Measurements from ENCODE around the gene IAH1.

Gene IAH1

GRCh38 chr2:9474361-9475057, at the start of gene IAH1:
Gene IAH1, plus strand, starts transcription at chr2:9474551. Its CDS starts 16 bp downstream, at chr2:9474567.
- peak; percentile 64 to 65 for DNase-seq (ENCODE audit: low read depth in 1 of 2, low spot score in 1 of 2)

- no peak for DNase-seq (ENCODE audit: low read depth in 1 of 2, low spot score in 1 of 2)
These were observed 45.3 kb upstream of the IAH1 start for GRCh38 chr2:9428965-9429577.

GRCh38 chr2:9430316-9431293, 43.7 kb upstream of the IAH1 start:
- DNase-seq (ENCODE audit: low read depth in 1 of 2, low spot score in 1 of 2): no peak

GRCh38 chr2:9434489-9434888, 39.9 kb upstream of the IAH1 start:
- no peak for DNase-seq (ENCODE audit: low read depth in 1 of 2, low spot score in 1 of 2)

- DNase-seq (ENCODE audit: low read depth in 1 of 2, low spot score in 1 of 2): no peak
These were observed 34.8 kb upstream of the IAH1 start for GRCh38 chr2:9439536-9439935.

GRCh38 chr2:9440058-9440727, 34.2 kb upstream of the IAH1 start:
- no peak for DNase-seq (ENCODE audit: low read depth in 1 of 2, low spot score in 1 of 2)

- no peak for DNase-seq (ENCODE audit: low read depth in 1 of 2, low spot score in 1 of 2)
These were observed 32.8 kb upstream of the IAH1 start for GRCh38 chr2:9441556-9441955.

- no peak for DNase-seq (ENCODE audit: low read depth in 1 of 2, low spot score in 1 of 2)
These were observed 30.8 kb upstream of the IAH1 start for GRCh38 chr2:9443526-9443925.

GRCh38 chr2:9445089-9445488, 29.3 kb upstream of the IAH1 start:
- DNase-seq (ENCODE audit: low read depth in 1 of 2, low spot score in 1 of 2): no peak

- no peak for DNase-seq (ENCODE audit: low read depth in 1 of 2, low spot score in 1 of 2)
These were observed 23.1 kb upstream of the IAH1 start for GRCh38 chr2:9451231-9451630.

- DNase-seq (ENCODE audit: low read depth in 1 of 2, low spot score in 1 of 2): no peak
These were observed 13.8 kb upstream of the IAH1 start for GRCh38 chr2:9460441-9461017.

- no peak for DNase-seq (ENCODE audit: low read depth in 1 of 2, low spot score in 1 of 2)
These were observed 13.3 kb upstream of the IAH1 start for GRCh38 chr2:9461079-9461478.

- no peak for DNase-seq (ENCODE audit: low read depth in 1 of 2, low spot score in 1 of 2)
These were observed 12.0 kb upstream of the IAH1 start for GRCh38 chr2:9462313-9462712.

- DNase-seq (ENCODE audit: low read depth in 1 of 2, low spot score in 1 of 2): no peak
These were observed 11.3 kb upstream of the IAH1 start for GRCh38 chr2:9462886-9463697.

- DNase-seq (ENCODE audit: low read depth in 1 of 2, low spot score in 1 of 2): no peak
These were observed 10.7 kb upstream of the IAH1 start for GRCh38 chr2:9463698-9464034.

GRCh38 chr2:9465170-9465569, 9.2 kb upstream of the IAH1 start:
- no peak for DNase-seq (ENCODE audit: low read depth in 1 of 2, low spot score in 1 of 2)

GRCh38 chr2:9466147-9466683, 8.1 kb upstream of the IAH1 start:
- DNase-seq (ENCODE audit: low read depth in 1 of 2, low spot score in 1 of 2): no peak

GRCh38 chr2:9467687-9468086, 6.7 kb upstream of the IAH1 start:
- DNase-seq (ENCODE audit: low read depth in 1 of 2, low spot score in 1 of 2): no peak

- DNase-seq (ENCODE audit: low read depth in 1 of 2, low spot score in 1 of 2): no peak
These were observed 3.1 kb upstream of the IAH1 start for GRCh38 chr2:9471206-9471605.

- no peak for DNase-seq (ENCODE audit: low read depth in 1 of 2, low spot score in 1 of 2)
These were observed 1.8 kb upstream of the IAH1 start for GRCh38 chr2:9472511-9472910.
